Kidney (tissue), 14 donors: ENCODE measurements around the gene DOK6. TPM values are rescaled to one million over a fixed set of nuclear protein-coding genes. Genes with fewer than 3 reads are reported as not detected.

Experiments used
- DNase-seq, 5 donors: peaks; one replicate each; pipeline ENCODE4 v3.0.0-alpha.2; 2013 to 2020
- FAIRE-seq: peaks from 2 replicates; lab custom pipeline; 2012; peaks lifted over from hg19 to GRCh38; lab: Jason Lieb, UNC
- H3K27ac ChIP-seq, 2 donors: one replicate each; pipeline ENCODE4 v1.7.0; 2013; ENCODE audit warnings: low read depth in 2 of 2, low read length in 2 of 2, inconsistent platforms in 1 of 2
- H3K27me3 ChIP-seq: one replicate; pipeline ENCODE4 v1.7.1; 2013; ENCODE audit warnings: low read length, inconsistent platforms; ENCODE audit not compliant: control insufficient read depth, insufficient read depth
- H3K36me3 ChIP-seq, 3 donors: one replicate each; pipeline versions ENCODE4 v1.7.0 to v1.7.1; 2013; ENCODE audit warnings: low read length in 3 of 3, control low read depth in 1 of 3, inconsistent platforms in 1 of 3; ENCODE audit not compliant: insufficient read depth in 3 of 3, control insufficient read depth in 2 of 3
- H3K4me1 ChIP-seq, 3 donors: one replicate each; pipeline versions ENCODE4 v1.7.0 to v1.7.1; 2013; ENCODE audit warnings: low read length in 3 of 3, inconsistent platforms in 1 of 3, low read depth in 1 of 3; ENCODE audit not compliant: control insufficient read depth in 2 of 3, insufficient read depth in 2 of 3
- H3K4me3 ChIP-seq, 3 donors: one replicate each; pipeline versions ENCODE4 v1.7.0 to v1.8.1; 2013; ENCODE audit warnings: low read length in 3 of 3, control low read depth in 1 of 3, inconsistent platforms in 1 of 3
- H3K9ac ChIP-seq, 3 donors: one replicate each; pipeline versions ENCODE4 v1.7.0 to v1.7.1; 2013; ENCODE audit warnings: low read length in 3 of 3, control low read depth in 1 of 3, inconsistent platforms in 1 of 3
- H3K9me3 ChIP-seq, 3 donors: one replicate each; pipeline versions ENCODE4 v1.7.0 to v1.7.1; 2013; ENCODE audit warnings: low read length in 3 of 3, control low read depth in 1 of 3, inconsistent platforms in 1 of 3; ENCODE audit not compliant: control insufficient read depth in 2 of 3, insufficient read depth in 1 of 3
- CTCF ChIP-seq: IDR thresholded peaks from 3 replicates; pipeline ENCODE4 v1.5.1; 2012; ENCODE audit warnings: mild to moderate bottlenecking, moderate library complexity, borderline replicate concordance; ENCODE audit not compliant: insufficient read depth; ENCODE audit errors: extremely low read depth
- intact Hi-C: fragments of 100-400 bp; cut with DNase I; formaldehyde crosslinking; loops from one replicate; pipeline ENCODE4 v1.11.1; 2022
- polyA plus RNA-seq: library from polyadenylated mRNA; stranded (reverse); fragments of 350-450 nt; fragmentation: Illumina TruSeq; extraction: RNeasy Lipid Tissue Mini Kit (QIAGEN cat#74804); gene quantifications from one replicate; pipeline ENCODE4 v1.2.3, GENCODE V29; 2014; ENCODE audit warnings: low read depth, low replicate concordance; ENCODE audit not compliant: insufficient read depth
- total RNA-seq: library from RNA; stranded (reverse); fragmentation: NEBNext Ultra II Directional; extraction: Animal tissue kit (Norgen Biotek cat#: 25700); gene quantifications from one replicate; pipeline ENCODE4 v1.2.1, GENCODE V29; 2021
- donor health status: control.
- donor health status: control.
- donor health status: control.
- donor health status: control.
- donor health status: control.
- donor health status: DM: yes; HTN: yes; CAD: no.
- donor health status: Normal renal cell carcinoma (clear cell type).

DOK6 gene
- total and polyA plus RNA-seq, 2 donors from 2014 or later: 3.8 to 4.6 TPM

GRCh38 chr18:69737851-69738250 is 337.2 kb downstream of the DOK6 start:
- H3K4me1 ChIP-seq: no peaks in the 10 kb centered on the region
- no peak overlapping the region for H3K4me3 ChIP-seq
- no peak for TF ChIP-seq CTCF
- H3K9me3 ChIP-seq: peaks cover 0 to 3% (median 0%) of the 10 kb centered on the region in 3 donors
- no peak overlapping the region for H3K9ac ChIP-seq
- H3K27me3 ChIP-seq: no peaks in the 10 kb centered on the region
- DNase-seq: no peak
- FAIRE-seq: no peak
- no peaks in the 10 kb centered on the region for H3K36me3 ChIP-seq
- intact Hi-C loops: no loop called here
- H3K27ac ChIP-seq: no peak overlapping the region

DNA sequence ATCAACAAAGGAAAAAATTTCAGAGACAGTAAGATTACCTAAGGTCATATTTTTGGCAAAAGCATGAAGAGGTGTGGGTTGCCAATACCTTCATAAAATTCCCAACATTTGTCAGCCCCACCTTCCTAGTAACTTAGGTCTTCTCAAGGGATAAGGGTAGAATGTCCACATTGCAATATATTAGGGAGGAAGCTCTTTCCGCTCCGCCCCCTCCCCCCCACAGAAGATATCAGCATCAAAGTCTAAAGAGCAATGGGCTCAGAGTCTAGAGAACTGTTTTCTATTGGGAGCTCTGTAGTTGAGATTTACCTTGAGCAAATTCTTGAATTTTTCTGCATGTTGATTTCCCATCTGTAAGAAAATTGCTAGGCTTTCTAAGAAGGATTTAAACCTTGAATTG is 346.7 kb downstream of the DOK6 start:
- intact Hi-C loops: no loop called here
- H3K4me1 ChIP-seq: no peaks in the 10 kb centered on the region
- FAIRE-seq: no peak

GRCh38 chr18:69752737-69753380 is 352.2 kb downstream of the DOK6 start:
- no peak overlapping the region for H3K9ac ChIP-seq
- TF ChIP-seq CTCF: no peak
- H3K27ac ChIP-seq: no peak overlapping the region
- H3K4me3 ChIP-seq: no peak overlapping the region
- DNase-seq (no peak), FAIRE-seq (no peak)
- intact Hi-C loops: no loop called here
- no peaks in the 10 kb centered on the region for H3K27me3 ChIP-seq
- H3K4me1 ChIP-seq: no peaks in the 10 kb centered on the region
- H3K36me3 ChIP-seq: no peaks in the 10 kb centered on the region
- no peaks in the 10 kb centered on the region for H3K9me3 ChIP-seq

More for the DNA sequence above, 346.7 kb downstream of the DOK6 start:
- no peak for TF ChIP-seq CTCF
- Histone ChIP-seq H3K27ac (no peak overlapping the region), H3K27me3 (no peaks in the 10 kb centered on the region), H3K9ac (no peak overlapping the region), H3K9me3 (no peaks in the 10 kb centered on the region), H3K4me3 (no peak overlapping the region), H3K36me3 (no peaks in the 10 kb centered on the region)
- DNase-seq: no peak

- TF ChIP-seq CTCF: no peak
- Histone ChIP-seq H3K9me3 (no peaks in the 10 kb centered on the region), H3K36me3 (no peaks in the 10 kb centered on the region), H3K4me1 (no peaks in the 10 kb centered on the region), H3K4me3 (no peak overlapping the region), H3K9ac (no peak overlapping the region), H3K27ac (no peak overlapping the region), H3K27me3 (no peaks in the 10 kb centered on the region)
- FAIRE-seq (no peak), DNase-seq (no peak)
- intact Hi-C loops: no loop called here
These were observed 353.4 kb downstream of the DOK6 start for GRCh38 chr18:69754108-69754507.
